HepG2 (cell line): ENCODE data around the gene METTL23. TPM values are rescaled to one million over a fixed set of nuclear protein-coding genes. Genes with fewer than 3 reads are reported as not detected.
A peak's percentile ranks its signal among the peaks of the same experiment; 100 is the strongest.

Source experiments
- EP300 ChIP-seq, 3 experiments: sonication (generic) in 1 of 3; formaldehyde crosslinking in 1 of 3; IDR thresholded peaks; 2 replicates each; pipeline versions ENCODE4 v1.5.1 to v1.6.1; 2011 to 2020; ENCODE audit warnings: low read depth in 2 of 3, low read length in 2 of 3, borderline replicate concordance in 1 of 3, improper control_type of control experiment in 1 of 3, mild to moderate bottlenecking in 1 of 3, missing genetic modification reagents in 1 of 3, moderate library complexity in 1 of 3
- ETV6 ChIP-seq: sonication (generic); formaldehyde crosslinking; conservative IDR thresholded peaks from 2 replicates; pipeline ENCODE4 v1.4.0; 2020; ENCODE audit warnings: missing genetic modification reagents
- FOXA3 ChIP-seq: IDR thresholded peaks from 2 replicates; pipeline ENCODE4 v1.6.1; 2016; ENCODE audit warnings: missing genetic modification reagents, missing compliant biosample characterization
- IRF2 ChIP-seq: IDR thresholded peaks from 2 replicates; pipeline ENCODE4 v1.6.1; 2018; ENCODE audit warnings: missing genetic modification reagents, missing compliant biosample characterization
- PCBP2 ChIP-seq: fragments of 200-400 bp; formaldehyde crosslinking; optimal IDR thresholded peaks from 2 replicates; pipeline ENCODE3; 2018; ENCODE audit warnings: low read length, low read depth; ENCODE audit not compliant: poor library complexity, severe bottlenecking
- PRPF4 ChIP-seq: fragments of 200-400 bp; formaldehyde crosslinking; IDR thresholded peaks from 2 replicates; pipeline ENCODE4 v1.6.1; 2016; ENCODE audit warnings: low read length, low read depth; ENCODE audit not compliant: poor library complexity, severe bottlenecking
- TAF1 ChIP-seq: sonication (generic); formaldehyde crosslinking; IDR thresholded peaks from 2 replicates; pipeline ENCODE4 v1.4.0; 2020; ENCODE audit warnings: missing genetic modification reagents
- TBX2 ChIP-seq: sonication (generic); formaldehyde crosslinking; IDR thresholded peaks from 2 replicates; pipeline ENCODE4 v1.5.0; 2020; ENCODE audit warnings: missing genetic modification reagents, mild to moderate bottlenecking, borderline replicate concordance
- ZKSCAN5 ChIP-seq: sonication (generic); formaldehyde crosslinking; IDR thresholded peaks from 2 replicates; pipeline ENCODE4 v1.5.1; 2020; ENCODE audit warnings: mild to moderate bottlenecking, missing genetic modification reagents
- ZNF292 ChIP-seq: sonication (generic); formaldehyde crosslinking; IDR thresholded peaks from 2 replicates; pipeline ENCODE4 v1.8.1; 2022; ENCODE audit warnings: mild to moderate bottlenecking, low read depth, missing genetic modification reagents, borderline replicate concordance
- ZNF775 ChIP-seq: sonication (generic); formaldehyde crosslinking; IDR thresholded peaks from 2 replicates; pipeline ENCODE4 v1.4.0; 2020; ENCODE audit warnings: missing genetic modification reagents, mild to moderate bottlenecking, moderate library complexity, borderline replicate concordance
- ZNF792 ChIP-seq: IDR thresholded peaks from 2 replicates; pipeline ENCODE4 v1.6.1; 2016
- ZSCAN25 ChIP-seq: sonication (generic); formaldehyde crosslinking; IDR thresholded peaks from 2 replicates; pipeline ENCODE4 v1.8.0; 2022; ENCODE audit warnings: mild to moderate bottlenecking, missing genetic modification reagents
- polyA plus RNA-seq, 8 experiments: library from polyadenylated mRNA; depleted of rRNA in 3 of 8; stranded (reverse) in 7 of 8; unstranded in 1 of 8; fragments of >200 nt; fragmentation: Illumina TruSeq in 4 of 8; extraction: Trizol in 4 of 8; gene quantifications; 2 replicates each; pipeline versions ENCODE4 v1.2.1 to v1.2.3, GENCODE V29; 2011 to 2016; ENCODE audit warnings: low read depth in 4 of 8, missing spikeins in 1 of 8, mixed read lengths in 1 of 8; ENCODE audit not compliant: insufficient read depth in 1 of 8
- total RNA-seq, 5 experiments: library from RNA; depleted of rRNA; stranded (reverse); fragments of >200 nt; fragmentation: Illumina TruSeq; extraction: Trizol; gene quantifications; 2 replicates each; pipeline ENCODE4 v1.2.3, GENCODE V29; 2016; ENCODE audit warnings: low read depth in 1 of 5
- TF ChIP-seq, protein P1 (sequence below): sonication (generic); formaldehyde crosslinking; IDR thresholded peaks from 2 replicates; pipeline ENCODE4 v1.8.0; 2022; ENCODE audit warnings: mild to moderate bottlenecking, missing genetic modification reagents, borderline replicate concordance
- TF ChIP-seq, protein P2 (sequence below), 2 experiments: fragments of 450-650 bp in 1 of 2; sonication (generic) in 1 of 2; formaldehyde crosslinking; IDR thresholded peaks; 2 replicates each; pipeline versions ENCODE4 v1.5.0 to v1.8.0; 2020 to 2022; ENCODE audit warnings: mild to moderate bottlenecking in 1 of 2, missing genetic modification reagents in 1 of 2
- TF ChIP-seq, protein P3 (sequence below): sonication (generic); formaldehyde crosslinking; IDR thresholded peaks from one replicate; pipeline ENCODE4 v1.5.1; 2020; ENCODE audit warnings: mild to moderate bottlenecking, missing genetic modification reagents; ENCODE audit errors: not compliant biosample characterization

The METTL23 gene
- total and polyA plus RNA-seq, 2 of the 13 experiments (the other 11 are each of a cell fraction or from before 2014, with no cell fraction given) = 39.9 to 104 TPM

DNA sequence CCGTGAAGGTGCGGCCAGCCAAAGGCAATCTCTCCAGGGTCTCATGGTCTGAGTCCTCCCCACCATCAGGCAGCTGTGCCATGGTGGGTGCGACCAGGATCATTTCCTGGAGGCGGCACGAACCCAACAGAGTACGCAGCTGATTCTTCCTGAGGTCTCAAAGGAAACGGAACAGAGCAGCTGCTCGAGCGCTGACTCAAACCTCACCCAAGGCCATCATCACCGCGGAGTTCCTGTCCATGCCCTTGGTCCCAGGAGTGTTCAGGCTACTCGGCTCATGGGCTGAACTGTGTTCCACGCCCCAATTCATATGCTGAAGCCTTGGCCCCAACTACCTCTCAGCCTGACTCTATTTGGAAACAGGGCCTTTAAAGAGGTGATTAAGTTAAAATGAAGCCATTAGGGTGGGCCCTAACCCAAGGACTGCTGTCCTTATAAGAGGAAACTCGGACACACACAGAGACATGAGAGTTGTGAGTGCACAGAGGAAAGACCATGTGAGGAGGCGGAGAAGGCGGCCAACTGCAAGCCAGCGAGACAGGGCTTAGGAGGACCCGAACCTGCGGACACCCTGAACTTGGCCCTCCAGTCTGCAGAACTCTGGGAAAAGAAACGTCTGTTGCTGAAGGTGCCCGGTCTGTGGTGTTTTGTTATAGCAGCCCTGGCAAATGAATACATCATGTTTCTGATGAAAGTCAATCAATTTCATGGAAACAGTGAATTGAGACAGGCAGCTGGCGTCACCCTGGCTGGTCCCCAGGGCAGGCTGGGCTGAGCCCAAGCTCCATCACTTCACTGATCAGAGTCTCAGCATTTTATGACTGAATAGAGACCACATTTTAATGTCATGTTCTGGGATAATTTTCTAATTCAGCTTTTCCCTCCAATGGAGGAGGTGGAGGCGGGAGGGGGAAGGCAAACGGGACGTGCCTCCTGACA lies 29.6 kb upstream of the METTL23 start (continued):
- TF ChIP-seq ZSCAN25 (CRISPR knock-in tag) (peak; percentile 50; the same call in 1 of the 2 replicates), FOXA3 (CRISPR knock-in tag) (peak; percentile 57), ZNF292 (CRISPR knock-in tag) (peak; percentile 57; the same call in 1 of the 2 replicates), EP300 (IDR thresholded peaks at IDR 0.05; ENCODE audit: low read depth in 2 of 2, low read length in 2 of 2) (no peak), EP300 (CRISPR knock-in tag; IDR thresholded peaks at IDR 0.05; ENCODE audit: borderline replicate concordance) (peak; percentile 52; the same call in 1 of the 2 replicates), ETV6 (CRISPR knock-in tag) (no peak), ZNF792 (CRISPR knock-in tag) (peak; percentile 72; the same call in 1 of the 2 replicates), ZNF775 (CRISPR knock-in tag) (no peak), PCBP2 (no peak), IRF2 (CRISPR knock-in tag) (peak; percentile 90), ZKSCAN5 (0 out of 2 replicates have a peak, but pooled peaks have one; percentile 42), PRPF4 (no peak), TAF1 (CRISPR knock-in tag) (peak; percentile 24; the same call in 1 of the 2 replicates), TBX2 (CRISPR knock-in tag) (peak; percentile 87)
- TF ChIP-seq, protein P1, sequence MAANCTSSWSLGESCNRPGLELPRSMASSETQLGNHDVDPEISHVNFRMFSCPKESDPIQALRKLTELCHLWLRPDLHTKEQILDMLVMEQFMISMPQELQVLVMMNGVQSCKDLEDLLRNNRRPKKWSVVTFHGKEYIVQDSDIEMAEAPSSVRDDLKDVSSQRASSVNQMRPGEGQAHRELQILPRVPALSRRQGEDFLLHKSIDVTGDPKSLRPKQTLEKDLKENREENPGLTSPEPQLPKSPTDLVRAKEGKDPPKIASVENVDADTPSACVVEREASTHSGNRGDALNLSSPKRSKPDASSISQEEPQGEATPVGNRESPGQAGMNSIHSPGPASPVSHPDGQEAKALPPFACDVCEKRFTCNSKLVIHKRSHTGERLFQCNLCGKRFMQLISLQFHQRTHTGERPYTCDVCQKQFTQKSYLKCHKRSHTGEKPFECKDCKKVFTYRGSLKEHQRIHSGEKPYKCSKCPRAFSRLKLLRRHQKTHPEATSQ (CRISPR knock-in tag) = no peak
- TF ChIP-seq, protein P2, sequence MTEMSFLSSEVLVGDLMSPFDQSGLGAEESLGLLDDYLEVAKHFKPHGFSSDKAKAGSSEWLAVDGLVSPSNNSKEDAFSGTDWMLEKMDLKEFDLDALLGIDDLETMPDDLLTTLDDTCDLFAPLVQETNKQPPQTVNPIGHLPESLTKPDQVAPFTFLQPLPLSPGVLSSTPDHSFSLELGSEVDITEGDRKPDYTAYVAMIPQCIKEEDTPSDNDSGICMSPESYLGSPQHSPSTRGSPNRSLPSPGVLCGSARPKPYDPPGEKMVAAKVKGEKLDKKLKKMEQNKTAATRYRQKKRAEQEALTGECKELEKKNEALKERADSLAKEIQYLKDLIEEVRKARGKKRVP (CRISPR knock-in tag; IDR thresholded peaks at IDR 0.05) = no peak
- TF ChIP-seq, protein P3, sequence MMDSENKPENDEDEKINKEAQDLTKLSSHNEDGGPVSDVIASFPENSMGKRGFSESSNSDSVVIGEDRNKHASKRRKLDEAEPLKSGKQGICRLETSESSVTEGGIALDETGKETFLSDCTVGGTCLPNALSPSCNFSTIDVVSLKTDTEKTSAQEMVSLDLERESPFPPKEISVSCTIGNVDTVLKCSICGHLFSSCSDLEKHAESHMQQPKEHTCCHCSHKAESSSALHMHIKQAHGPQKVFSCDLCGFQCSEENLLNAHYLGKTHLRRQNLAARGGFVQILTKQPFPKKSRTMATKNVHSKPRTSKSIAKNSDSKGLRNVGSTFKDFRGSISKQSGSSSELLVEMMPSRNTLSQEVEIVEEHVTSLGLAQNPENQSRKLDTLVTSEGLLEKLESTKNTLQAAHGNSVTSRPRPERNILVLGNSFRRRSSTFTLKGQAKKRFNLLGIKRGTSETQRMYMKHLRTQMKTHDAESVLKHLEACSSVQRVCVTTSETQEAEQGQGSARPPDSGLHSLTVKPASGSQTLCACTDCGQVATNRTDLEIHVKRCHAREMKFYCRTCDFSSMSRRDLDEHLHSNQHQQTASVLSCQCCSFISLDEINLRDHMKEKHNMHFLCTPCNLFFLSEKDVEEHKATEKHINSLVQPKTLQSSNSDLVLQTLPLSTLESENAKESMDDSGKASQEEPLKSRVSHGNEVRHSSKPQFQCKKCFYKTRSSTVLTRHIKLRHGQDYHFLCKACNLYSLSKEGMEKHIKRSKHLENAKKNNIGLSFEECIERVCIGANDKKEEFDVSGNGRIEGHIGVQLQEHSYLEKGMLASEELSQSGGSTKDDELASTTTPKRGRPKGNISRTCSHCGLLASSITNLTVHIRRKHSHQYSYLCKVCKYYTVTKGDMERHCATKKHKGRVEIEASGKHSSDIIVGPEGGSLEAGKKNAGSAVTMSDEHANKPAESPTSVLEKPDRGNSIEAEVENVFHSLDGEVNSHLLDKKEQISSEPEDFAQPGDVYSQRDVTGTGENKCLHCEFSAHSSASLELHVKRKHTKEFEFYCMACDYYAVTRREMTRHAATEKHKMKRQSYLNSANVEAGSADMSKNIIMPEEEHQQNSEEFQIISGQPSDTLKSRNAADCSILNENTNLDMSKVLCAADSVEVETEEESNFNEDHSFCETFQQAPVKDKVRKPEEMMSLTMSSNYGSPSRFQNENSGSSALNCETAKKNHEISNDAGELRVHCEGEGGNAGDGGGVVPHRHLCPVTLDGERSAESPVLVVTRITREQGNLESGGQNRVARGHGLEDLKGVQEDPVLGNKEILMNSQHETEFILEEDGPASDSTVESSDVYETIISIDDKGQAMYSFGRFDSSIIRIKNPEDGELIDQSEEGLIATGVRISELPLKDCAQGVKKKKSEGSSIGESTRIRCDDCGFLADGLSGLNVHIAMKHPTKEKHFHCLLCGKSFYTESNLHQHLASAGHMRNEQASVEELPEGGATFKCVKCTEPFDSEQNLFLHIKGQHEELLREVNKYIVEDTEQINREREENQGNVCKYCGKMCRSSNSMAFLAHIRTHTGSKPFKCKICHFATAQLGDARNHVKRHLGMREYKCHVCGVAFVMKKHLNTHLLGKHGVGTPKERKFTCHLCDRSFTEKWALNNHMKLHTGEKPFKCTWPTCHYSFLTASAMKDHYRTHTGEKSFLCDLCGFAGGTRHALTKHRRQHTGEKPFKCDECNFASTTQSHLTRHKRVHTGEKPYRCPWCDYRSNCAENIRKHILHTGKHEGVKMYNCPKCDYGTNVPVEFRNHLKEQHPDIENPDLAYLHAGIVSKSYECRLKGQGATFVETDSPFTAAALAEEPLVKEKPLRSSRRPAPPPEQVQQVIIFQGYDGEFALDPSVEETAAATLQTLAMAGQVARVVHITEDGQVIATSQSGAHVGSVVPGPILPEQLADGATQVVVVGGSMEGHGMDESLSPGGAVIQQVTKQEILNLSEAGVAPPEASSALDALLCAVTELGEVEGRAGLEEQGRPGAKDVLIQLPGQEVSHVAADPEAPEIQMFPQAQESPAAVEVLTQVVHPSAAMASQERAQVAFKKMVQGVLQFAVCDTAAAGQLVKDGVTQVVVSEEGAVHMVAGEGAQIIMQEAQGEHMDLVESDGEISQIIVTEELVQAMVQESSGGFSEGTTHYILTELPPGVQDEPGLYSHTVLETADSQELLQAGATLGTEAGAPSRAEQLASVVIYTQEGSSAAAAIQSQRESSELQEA (CRISPR knock-in tag) = no peak
